Endothelial cell of umbilical vein (primary cell): ENCODE measurements around the gene KCNK1. TPM values are rescaled to one million over a fixed set of nuclear protein-coding genes. Genes with fewer than 3 reads are reported as not detected.

Experiments
- BruUV-seq: library from RNA; stranded (reverse); fragments of 400-500 nt; replicated peaks from 2 replicates; lab custom pipeline; 2021; lab: Mats Ljungman, UMichigan
- CTCF ChIA-PET: fragments of 300-600, 350-600 bp; sonication (Branson Sonifier 250); formaldehyde crosslinking; loops from one replicate; lab custom pipeline; 2021; ENCODE audit warnings: antibody characterized with exemption, inconsistent platforms; lab: Charles Lee
- POLR2A ChIA-PET: fragments of 300-600, 350-600 bp; sonication (Branson Sonifier 250); formaldehyde crosslinking; loops from one replicate; lab custom pipeline; 2021; ENCODE audit warnings: antibody characterized with exemption, inconsistent platforms; lab: Charles Lee
- DNase-seq: peaks from one replicate; pipeline ENCODE4 v3.0.0-alpha.2; 2011; ENCODE audit warnings: low read depth, low spot score
- FAIRE-seq: peaks from 2 replicates; lab custom pipeline; 2011; peaks lifted over from hg19 to GRCh38; lab: Jason Lieb, UNC
- H2AFZ ChIP-seq: 2 replicates; pipeline ENCODE4 v1.6.0; 2012; ENCODE audit warnings: low read depth, low read length, control low read depth, inconsistent platforms
- H3K27ac ChIP-seq: 2 replicates; pipeline ENCODE4 v1.5.1; 2011; ENCODE audit warnings: low read depth, mild to moderate bottlenecking, control low read depth, low read length, moderate library complexity; ENCODE audit not compliant: insufficient read depth
- H3K27me3 ChIP-seq, 2 experiments: 2 replicates each; pipeline versions ENCODE4 v1.6.0 to v1.6.1; 2011; ENCODE audit warnings: low read length in 2 of 2, mixed read lengths in 1 of 2; ENCODE audit not compliant: control insufficient read depth in 2 of 2, insufficient read depth in 2 of 2
- H3K36me3 ChIP-seq, 2 experiments: 2 replicates in 1 of 2; 3 replicates in 1 of 2; pipeline ENCODE4 v1.5.1; 2011; ENCODE audit warnings: low read length in 2 of 2, mild to moderate bottlenecking in 1 of 2, moderate library complexity in 1 of 2; ENCODE audit not compliant: control insufficient read depth in 2 of 2, insufficient read depth in 2 of 2; ENCODE audit errors: extremely low read depth in 1 of 2
- H3K4me1 ChIP-seq: 3 replicates; pipeline ENCODE4 v1.5.1; 2011; ENCODE audit warnings: mild to moderate bottlenecking, low read length; ENCODE audit not compliant: control insufficient read depth, insufficient read depth; ENCODE audit errors: extremely low read depth
- H3K4me2 ChIP-seq: 2 replicates; pipeline ENCODE4 v1.6.1; 2011; ENCODE audit warnings: low read length, control low read depth, mixed read lengths; ENCODE audit not compliant: insufficient read depth
- H3K4me3 ChIP-seq, 3 experiments: fragments of 200-600 bp in 1 of 3; sonication (generic), shearing (Covaris generic) in 1 of 3; replicated peaks in 1 of 3; 2 replicates each; pipeline ENCODE4 v1.5.1; 2011 to 2016; ENCODE audit warnings: control low read depth in 3 of 3, low read length in 3 of 3, mild to moderate bottlenecking in 2 of 3, inconsistent platforms in 1 of 3, low read depth in 1 of 3, moderate library complexity in 1 of 3; ENCODE audit not compliant: insufficient read depth in 1 of 3
- H3K79me2 ChIP-seq: 2 replicates; pipeline ENCODE4 v1.6.0; 2012; ENCODE audit warnings: low read length, inconsistent platforms; ENCODE audit not compliant: control insufficient read depth, insufficient read depth
- H3K9ac ChIP-seq: replicated peaks from 2 replicates; pipeline ENCODE3; 2011; ENCODE audit warnings: low read length, control low read depth; ENCODE audit not compliant: insufficient read depth; ENCODE audit errors: extremely low read depth
- H3K9me1 ChIP-seq: replicated peaks from 3 replicates; pipeline ENCODE4 v1.6.0; 2011; ENCODE audit warnings: mild to moderate bottlenecking, low read length; ENCODE audit not compliant: control insufficient read depth, insufficient read depth; ENCODE audit errors: extremely low read depth
- H3K9me3 ChIP-seq: replicated peaks from 2 replicates; pipeline ENCODE4 v1.5.1; 2012; ENCODE audit warnings: low read length, inconsistent platforms; ENCODE audit not compliant: control insufficient read depth, insufficient read depth
- H4K20me1 ChIP-seq: replicated peaks from 2 replicates; pipeline ENCODE3; 2011; ENCODE audit warnings: mild to moderate bottlenecking, low read length; ENCODE audit not compliant: control insufficient read depth, insufficient read depth; ENCODE audit errors: extremely low read depth
- EZH2 ChIP-seq: IDR thresholded peaks from 2 replicates; pipeline ENCODE4 v1.6.1; 2012; ENCODE audit warnings: borderline replicate concordance, low read depth, mild to moderate bottlenecking, moderate library complexity, low read length, inconsistent platforms; ENCODE audit not compliant: severe bottlenecking
- FOS ChIP-seq: IDR thresholded peaks from 2 replicates; pipeline ENCODE4 v1.6.1; 2011; ENCODE audit warnings: mild to moderate bottlenecking, low read length, moderate library complexity, borderline replicate concordance; ENCODE audit not compliant: insufficient read depth
- POLR2AphosphoS5 ChIP-seq: IDR thresholded peaks from 2 replicates; pipeline ENCODE4 v1.6.1; 2012; ENCODE audit warnings: low read depth, mild to moderate bottlenecking, control low read depth, low read length, moderate library complexity; ENCODE audit not compliant: insufficient read depth
- dilution Hi-C: fragments of 300-500 bp; cut with MboI; formaldehyde crosslinking; loops from one replicate; pipeline ENCODE4 v1.15.0; 2019; ENCODE audit warnings: low sequenced_read_pairs; ENCODE audit not compliant: extremely low pct_ligation_motif_present
- intact Hi-C: fragments of 100-400 bp; cut with micrococcal nuclease; formaldehyde crosslinking; loops from one replicate; pipeline ENCODE4 v1.10.0; 2022
- polyA plus RNA-seq, 4 experiments: library from polyadenylated mRNA; depleted of rRNA in 3 of 4; stranded (reverse) in 3 of 4; unstranded in 1 of 4; fragments of >200 nt; gene quantifications; 2 replicates each; pipeline versions ENCODE4 v1.2.1 to v1.2.3, GENCODE V29; 2011 to 2012; ENCODE audit warnings: missing spikeins in 1 of 4
- total RNA-seq: library from RNA; stranded (reverse); gene quantifications from 2 replicates; pipeline ENCODE4 v1.2.3, GENCODE V29; 2021
- TF ChIP-seq, protein P1 (sequence below): IDR thresholded peaks from 2 replicates; pipeline ENCODE4 v1.6.1; 2011; ENCODE audit not compliant: insufficient read depth, insufficient read length

Gene KCNK1
- total and polyA plus RNA-seq, 2 donors (not counting 3 experiments of a cell fraction or from before 2014, with no cell fraction given), result 0.83 to 2.8 TPM

GRCh38 chr1:233675893-233676292, 62.0 kb downstream of the KCNK1 start:
- H3K9ac ChIP-seq, result no peak overlapping the region
- intact Hi-C loops (no loop called here), dilution Hi-C loops (no loop called here)
- no peaks in the 10 kb centered on the region for H3K9me3 ChIP-seq
- no peak overlapping the region for H3K4me2 ChIP-seq
- H3K4me3 ChIP-seq, result no peak overlapping the region
- ChIA-PET CTCF (no interaction called here), POLR2A (no interaction called here)
- no peaks in the 10 kb centered on the region for H3K79me2 ChIP-seq
- no peaks in the 10 kb centered on the region for H3K9me1 ChIP-seq
- no TSS peak for BruUV-seq
- H4K20me1 ChIP-seq, result no peaks in the 10 kb centered on the region
- no peak for TF ChIP-seq POLR2AphosphoS5
- no peak for TF ChIP-seq FOS
- no peaks in the 10 kb centered on the region for H3K27me3 ChIP-seq
- no peak overlapping the region for H3K27ac ChIP-seq
- FAIRE-seq (no peak), DNase-seq (no peak)
- H3K4me1 ChIP-seq, result no peaks in the 10 kb centered on the region
- H2AFZ ChIP-seq, result no peak overlapping the region
- no peaks in the 10 kb centered on the region for H3K36me3 ChIP-seq

DNA sequence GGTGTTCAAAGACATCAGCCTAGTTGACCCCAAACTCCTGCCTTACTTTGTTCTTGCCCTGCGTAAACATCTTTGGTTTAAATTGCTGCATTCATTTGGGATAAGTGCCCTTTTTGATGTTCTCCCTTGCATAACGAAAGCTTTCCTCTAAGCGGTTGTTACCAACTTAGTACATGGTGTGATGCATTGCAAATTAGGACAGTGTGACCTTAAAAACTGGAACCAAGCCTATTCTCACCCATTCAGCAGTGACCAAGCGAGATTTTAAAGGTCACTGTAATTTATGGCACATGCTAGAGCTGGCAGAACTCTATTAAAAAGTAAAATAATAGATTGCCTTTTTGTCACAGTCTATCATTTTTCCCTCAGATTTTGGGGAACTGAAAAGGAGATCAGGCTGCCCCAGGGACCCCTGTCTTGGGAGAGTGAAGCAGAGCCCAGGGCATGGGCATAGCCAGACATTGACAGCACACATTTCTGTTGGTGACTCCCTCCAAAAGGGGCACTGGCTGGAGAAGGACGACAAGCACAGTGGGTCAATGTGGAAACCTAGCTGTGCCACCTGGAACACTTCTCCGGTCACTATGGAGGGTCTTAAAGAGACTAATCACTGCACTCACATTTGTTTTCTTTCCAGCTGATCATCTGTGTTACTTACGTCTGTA, 63.9 kb downstream of the KCNK1 start:
- Histone ChIP-seq H3K27ac (no peak overlapping the region), H3K36me3 (no peaks in the 10 kb centered on the region), H3K9me1 (no peaks in the 10 kb centered on the region), H3K79me2 (no peaks in the 10 kb centered on the region), H3K4me3 (no peak overlapping the region), H3K9ac (no peak overlapping the region), H3K9me3 (no peaks in the 10 kb centered on the region), H4K20me1 (no peaks in the 10 kb centered on the region), H3K4me1 (no peaks in the 10 kb centered on the region), H3K27me3 (no peaks in the 10 kb centered on the region), H2AFZ (no peak overlapping the region), H3K4me2 (no peak overlapping the region)
- BruUV-seq, result no TSS peak
- ChIA-PET POLR2A (no interaction called here), CTCF (no interaction called here)
- dilution Hi-C loops, result no loop called here
- intact Hi-C loops, result no loop called here
- TF ChIP-seq, protein P1, sequence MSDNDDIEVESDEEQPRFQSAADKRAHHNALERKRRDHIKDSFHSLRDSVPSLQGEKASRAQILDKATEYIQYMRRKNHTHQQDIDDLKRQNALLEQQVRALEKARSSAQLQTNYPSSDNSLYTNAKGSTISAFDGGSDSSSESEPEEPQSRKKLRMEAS, result no peak
- TF ChIP-seq POLR2AphosphoS5 (no peak), EZH2 (no peak)
- no peak for FAIRE-seq
- DNase-seq, result no peak
